AG04449 (cell line): ENCODE data around the gene ITPR3.

ENCODE experiments used
- CTCF ChIA-PET: fragments of 350-600 bp; formaldehyde crosslinking; extraction: SDS; loops from one replicate; lab custom pipeline; 2021; ENCODE audit warnings: antibody characterized with exemption; lab: Yijun Ruan, JAX
- POLR2A ChIA-PET: fragments of 400-600, 350-600 bp; formaldehyde crosslinking; extraction: SDS; loops from one replicate; lab custom pipeline; 2020; ENCODE audit warnings: antibody characterized with exemption, inconsistent platforms; lab: Yijun Ruan, JAX
- DNase-seq: peaks from one replicate; pipeline ENCODE4 v3.0.0-alpha.2; 2010; ENCODE audit warnings: low read depth, low spot score
- H3K4me3 ChIP-seq: 2 replicates; pipeline ENCODE4 v1.5.1; 2011; ENCODE audit warnings: low read depth, mild to moderate bottlenecking, control low read depth, low read length
- TF ChIP-seq, protein P1 (sequence below): IDR thresholded peaks from one replicate; pipeline ENCODE4 v1.5.1; 2011; ENCODE audit warnings: mild to moderate bottlenecking, moderate library complexity, low read length, control low read depth, inconsistent platforms; ENCODE audit not compliant: insufficient read depth; ENCODE audit errors: missing control alignments

The ITPR3 gene

DNA sequence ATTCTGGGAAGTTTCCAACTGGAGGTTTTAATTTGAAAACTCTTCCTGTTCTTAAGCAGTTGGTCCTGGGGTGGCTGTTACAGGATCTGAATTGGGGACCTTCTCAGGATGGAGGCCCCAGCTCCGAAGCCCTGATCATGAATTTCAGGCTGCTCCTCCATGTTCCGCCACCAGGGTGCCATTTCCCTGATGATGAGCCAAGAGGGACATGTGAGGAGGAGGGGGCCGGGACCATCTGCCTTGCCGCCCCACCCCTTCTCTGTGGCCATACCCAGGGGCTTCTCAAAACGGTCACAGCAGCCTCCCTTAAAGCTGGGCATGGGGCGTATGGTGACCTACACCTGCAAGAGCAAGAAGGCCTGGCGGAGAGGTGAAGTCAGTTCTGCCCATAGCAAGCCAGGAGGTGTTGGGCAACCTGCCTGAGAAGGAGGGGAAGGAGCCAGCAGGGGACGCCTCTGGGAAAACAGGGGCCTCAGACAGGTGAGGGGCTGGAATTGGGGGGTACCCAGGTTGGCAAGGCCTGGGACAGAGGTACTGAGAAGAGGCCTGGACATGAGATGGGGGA lies 37.4 kb upstream of the ITPR3 start:
- ChIA-PET POLR2A (no interaction called here), CTCF (interaction anchor here (0.7 to 15.1 kb wide), 8 partner anchors 9 to 572 kb away, joined by 3 to 539 read pairs (median 20); partner anchors contain the start of gene UQCC2)
- no peak for DNase-seq

DNA sequence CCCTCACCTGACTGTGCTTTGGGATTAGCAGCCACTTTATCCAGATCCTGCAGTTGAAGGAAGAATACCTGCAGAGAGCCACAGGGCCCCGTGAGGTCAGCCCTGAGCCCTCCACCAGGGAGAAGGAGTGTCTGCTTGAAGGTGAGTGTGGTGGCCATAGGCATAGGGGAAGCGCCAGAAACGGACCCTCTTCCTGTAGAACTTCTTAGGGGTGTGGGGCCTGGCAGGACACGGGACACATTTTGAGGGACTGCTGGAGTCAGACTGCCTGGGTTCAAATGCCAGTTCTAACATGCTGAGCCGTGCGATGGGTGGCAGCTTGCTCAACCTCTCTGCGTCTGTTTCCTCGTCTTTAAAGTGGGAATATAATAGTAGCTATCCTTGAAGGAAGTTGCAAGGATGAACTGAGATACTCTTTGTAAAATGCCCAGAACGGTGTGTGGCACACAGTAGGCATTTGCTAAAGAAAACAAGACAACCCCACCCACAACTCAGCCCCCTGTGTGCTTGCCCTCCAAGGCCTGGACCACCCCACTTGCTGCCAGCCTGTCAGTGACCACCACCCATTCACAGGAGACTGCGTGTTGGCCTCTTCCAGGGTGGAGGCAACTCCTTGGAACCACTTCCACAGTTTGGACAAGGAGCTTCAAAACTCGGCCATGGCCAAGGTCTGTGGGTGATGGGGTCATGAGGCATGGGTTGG lies 36.3 kb upstream of the ITPR3 start:
- TF ChIP-seq, protein P1, sequence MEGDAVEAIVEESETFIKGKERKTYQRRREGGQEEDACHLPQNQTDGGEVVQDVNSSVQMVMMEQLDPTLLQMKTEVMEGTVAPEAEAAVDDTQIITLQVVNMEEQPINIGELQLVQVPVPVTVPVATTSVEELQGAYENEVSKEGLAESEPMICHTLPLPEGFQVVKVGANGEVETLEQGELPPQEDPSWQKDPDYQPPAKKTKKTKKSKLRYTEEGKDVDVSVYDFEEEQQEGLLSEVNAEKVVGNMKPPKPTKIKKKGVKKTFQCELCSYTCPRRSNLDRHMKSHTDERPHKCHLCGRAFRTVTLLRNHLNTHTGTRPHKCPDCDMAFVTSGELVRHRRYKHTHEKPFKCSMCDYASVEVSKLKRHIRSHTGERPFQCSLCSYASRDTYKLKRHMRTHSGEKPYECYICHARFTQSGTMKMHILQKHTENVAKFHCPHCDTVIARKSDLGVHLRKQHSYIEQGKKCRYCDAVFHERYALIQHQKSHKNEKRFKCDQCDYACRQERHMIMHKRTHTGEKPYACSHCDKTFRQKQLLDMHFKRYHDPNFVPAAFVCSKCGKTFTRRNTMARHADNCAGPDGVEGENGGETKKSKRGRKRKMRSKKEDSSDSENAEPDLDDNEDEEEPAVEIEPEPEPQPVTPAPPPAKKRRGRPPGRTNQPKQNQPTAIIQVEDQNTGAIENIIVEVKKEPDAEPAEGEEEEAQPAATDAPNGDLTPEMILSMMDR: no peak
- ChIA-PET CTCF (interaction anchor here (0.6 to 15.1 kb wide), 29 partner anchors 8 to 570 kb away, joined by 3 to 539 read pairs (median 6); partner anchors contain the start of gene UQCC2), POLR2A (no interaction called here)
- no peak overlapping the region for H3K4me3 ChIP-seq
- DNase-seq: no peak

More for the DNA sequence above, 37.4 kb upstream of the ITPR3 start:
- no peak overlapping the region for H3K4me3 ChIP-seq
- TF ChIP-seq, protein P1: peak; percentile 50

DNA sequence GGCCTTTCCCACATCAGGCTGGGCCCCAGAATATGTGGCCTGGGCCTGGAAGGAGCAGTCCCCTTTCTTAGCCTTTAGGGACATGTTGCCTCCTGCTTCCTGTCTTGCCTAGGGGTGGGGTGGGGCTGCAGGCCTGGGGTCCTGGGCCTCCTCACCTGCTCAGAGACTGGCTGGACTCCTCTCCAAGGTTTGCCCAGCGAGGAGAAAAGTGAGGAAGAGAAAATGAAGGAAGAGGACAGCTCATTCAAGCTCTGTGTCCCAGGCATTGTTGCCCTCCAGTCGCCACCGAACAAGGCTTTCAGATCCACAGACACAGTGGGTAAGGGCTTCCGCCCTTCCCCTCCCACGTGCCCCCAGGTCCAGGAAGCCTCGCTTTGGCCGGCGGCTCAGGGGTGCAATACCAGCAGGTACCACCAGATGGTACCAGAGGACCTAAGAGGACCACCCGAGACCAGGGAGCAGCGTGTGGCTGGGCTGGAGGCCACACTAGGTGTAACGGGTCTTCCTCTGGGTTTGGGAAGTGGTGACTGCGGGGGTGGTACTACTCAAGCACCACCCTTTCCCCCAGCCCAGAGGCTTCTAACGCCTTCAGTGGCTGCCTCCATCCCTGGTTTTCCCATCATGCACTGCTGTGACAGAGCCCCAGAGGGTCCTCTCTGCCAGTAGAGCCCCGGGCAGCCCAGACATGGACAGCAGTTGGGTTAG lies 35.6 kb upstream of the ITPR3 start:
- ChIA-PET POLR2A (no interaction called here), CTCF (interaction anchor here (0.6 to 15.1 kb wide), 35 partner anchors 9 to 570 kb away, joined by 3 to 539 read pairs (median 6); partner anchors contain the start of gene UQCC2)
- no peak for DNase-seq
- H3K4me3 ChIP-seq: peak overlapping the region; percentile 8; the same call in 1 of the 2 replicates
- TF ChIP-seq, protein P1: peak; percentile 95

DNA sequence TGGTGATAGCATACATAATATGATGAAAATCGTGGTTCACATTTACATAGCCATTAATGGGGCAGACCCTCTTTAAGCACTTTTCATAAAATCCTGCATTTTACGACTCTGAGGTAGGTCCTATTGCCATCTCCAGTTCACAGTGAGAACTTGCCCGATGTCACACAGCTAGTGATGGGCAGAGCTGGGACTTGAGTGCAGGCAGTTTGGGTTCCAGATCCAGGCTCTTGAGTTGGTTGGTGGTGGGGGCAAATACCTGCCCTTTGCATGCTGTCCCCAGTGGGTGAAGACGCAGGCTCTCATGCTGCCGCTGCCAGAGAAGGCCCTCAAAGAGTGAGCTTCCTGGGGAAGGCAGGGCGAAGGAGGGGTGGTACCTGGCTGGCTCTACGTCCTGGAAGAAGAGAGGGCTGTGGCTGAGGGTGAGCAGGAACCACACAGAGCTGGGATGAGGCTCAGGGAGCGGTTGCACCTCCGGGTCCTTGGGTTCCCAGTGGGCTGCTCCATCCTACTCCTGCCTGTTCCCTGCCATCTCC lies 34.9 kb upstream of the ITPR3 start:
- H3K4me3 ChIP-seq: no peak overlapping the region

DNA sequence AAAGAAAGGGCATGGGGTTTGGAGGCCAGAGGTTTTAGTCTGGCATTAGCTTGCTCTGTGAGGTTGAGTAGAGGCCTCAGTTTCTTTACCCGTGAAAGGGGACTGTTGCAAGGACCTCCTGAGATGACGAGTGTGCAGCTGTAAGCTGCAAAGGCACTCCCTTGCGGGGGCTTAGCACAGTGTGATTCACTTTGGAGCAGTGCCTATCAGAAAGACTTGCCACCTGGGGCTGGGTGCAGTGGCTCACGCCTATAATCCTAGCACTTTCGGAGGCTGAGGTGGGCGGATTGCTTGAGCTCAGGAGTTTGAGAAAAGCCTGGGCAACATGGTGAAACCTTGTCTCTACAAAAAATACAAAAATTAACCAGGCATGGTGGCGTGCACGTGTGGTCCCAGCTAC lies 33.6 kb upstream of the ITPR3 start:
- CTCF ChIA-PET: interaction anchor here (0.7 to 15.1 kb wide), 26 partner anchors 10 to 608 kb away, joined by 3 to 539 read pairs (median 6); partner anchors contain the start of gene UQCC2
- H3K4me3 ChIP-seq: no peak overlapping the region
- DNase-seq: no peak
- POLR2A ChIA-PET: no interaction called here
- TF ChIP-seq, protein P1: no peak

More for the DNA sequence above, 34.9 kb upstream of the ITPR3 start:
- TF ChIP-seq, protein P1: no peak
- DNase-seq: no peak
- CTCF ChIA-PET: interaction anchor here (1.0 to 15.1 kb wide), 27 partner anchors 8 to 569 kb away, joined by 3 to 539 read pairs (median 10); partner anchors contain the start of gene UQCC2
- POLR2A ChIA-PET: no interaction called here
